ENCODE data around the gene DMC1.
"Not testable (repeated sequence)": the region's sequence is repeated elsewhere in the genome, so short reads cannot be mapped to it uniquely, and the experiment has no call there.

DMC1 gene

DNA sequence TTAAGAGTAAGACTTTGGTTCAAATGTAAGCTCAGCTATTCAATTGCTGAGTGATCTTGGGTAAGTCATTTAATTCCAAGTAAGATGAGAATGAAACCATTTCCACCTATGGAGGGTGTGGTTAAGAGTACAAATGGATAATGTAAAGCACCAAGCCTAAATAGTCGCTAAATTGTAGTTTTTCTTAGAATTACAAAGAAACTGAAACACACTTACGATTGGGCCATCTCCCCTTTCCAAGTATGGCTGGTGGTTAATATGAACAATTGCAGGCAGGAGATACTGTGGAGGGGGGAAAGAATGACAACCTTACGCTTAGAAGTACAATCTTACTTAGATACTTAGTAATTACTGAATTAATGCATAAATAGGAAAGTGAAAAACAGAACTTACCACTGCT, 72.1 kb downstream of the DMC1 start:
- no peak for DNase-seq

DNA sequence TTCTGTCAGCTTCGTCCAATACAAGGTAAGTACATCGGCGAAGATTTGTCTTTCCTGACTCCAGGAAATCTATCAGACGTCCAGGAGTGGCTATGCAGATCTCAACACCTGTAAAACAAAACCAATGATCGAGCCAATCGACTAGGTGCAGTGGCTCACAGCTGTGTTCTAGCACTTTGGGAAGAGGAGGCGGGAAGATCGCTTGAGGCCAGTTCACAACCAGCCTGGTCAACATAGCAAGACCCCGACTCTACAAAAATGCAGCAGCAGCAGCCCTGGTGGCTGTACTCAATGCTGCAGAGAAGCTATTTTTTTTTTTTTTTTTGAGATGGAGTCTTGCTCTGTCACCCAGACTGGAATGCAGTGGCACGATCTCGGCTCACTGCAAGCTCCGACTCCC, 75.0 kb downstream of the DMC1 start:
- DNase-seq = no peak

GRCh38 chr22:38494498-38494897, 75.5 kb downstream of the DMC1 start:
- no peak for DNase-seq

DNA sequence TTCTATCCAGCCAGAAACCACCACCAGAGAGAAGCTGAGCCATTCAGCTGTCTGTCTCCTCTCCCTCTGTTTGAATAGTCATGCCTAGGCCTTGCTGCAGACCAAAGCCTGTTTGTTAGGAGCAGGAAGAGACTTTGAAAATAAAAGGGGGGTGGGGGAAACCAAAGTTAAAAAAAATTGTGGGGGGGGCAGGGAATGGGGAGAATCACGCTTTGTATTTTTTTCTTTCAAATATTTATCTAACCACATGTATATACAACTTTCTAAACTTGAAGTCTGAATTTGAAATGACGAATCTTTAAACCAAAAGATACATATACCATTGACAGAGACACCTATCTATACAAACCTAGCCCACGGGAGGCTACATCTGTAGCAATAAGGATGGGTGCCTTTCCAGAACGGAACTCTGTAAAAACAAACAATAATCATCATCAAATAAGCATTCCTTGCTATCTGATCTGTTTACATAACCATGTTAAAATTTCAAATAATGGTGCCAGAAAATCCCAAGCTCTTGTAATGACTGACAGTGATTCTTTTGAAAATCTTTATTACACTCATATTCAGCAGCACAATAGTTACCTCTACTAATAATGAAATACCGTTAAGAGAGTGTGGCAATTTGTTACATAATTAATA, 78.2 kb downstream of the DMC1 start:
- no peak for DNase-seq

DNA sequence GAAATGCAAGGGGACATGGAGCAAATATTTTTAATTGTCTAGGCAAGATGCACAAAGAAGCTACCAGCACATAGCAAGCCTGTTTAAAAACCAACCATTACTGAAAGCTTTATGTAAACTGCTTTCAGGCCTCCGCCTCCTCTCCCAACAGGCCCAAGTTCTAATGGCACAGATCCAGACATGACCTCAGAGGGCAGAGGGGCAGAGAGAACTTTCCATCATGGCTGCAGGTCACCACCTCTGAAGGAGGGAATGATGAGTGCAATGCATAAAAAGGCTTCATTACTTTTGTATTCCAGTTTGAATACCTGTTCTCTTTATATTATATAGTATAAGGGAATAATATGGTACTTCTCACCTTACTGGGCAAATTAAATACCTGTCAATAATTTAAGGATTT, 79.1 kb downstream of the DMC1 start:
- DNase-seq = no peak

DNA sequence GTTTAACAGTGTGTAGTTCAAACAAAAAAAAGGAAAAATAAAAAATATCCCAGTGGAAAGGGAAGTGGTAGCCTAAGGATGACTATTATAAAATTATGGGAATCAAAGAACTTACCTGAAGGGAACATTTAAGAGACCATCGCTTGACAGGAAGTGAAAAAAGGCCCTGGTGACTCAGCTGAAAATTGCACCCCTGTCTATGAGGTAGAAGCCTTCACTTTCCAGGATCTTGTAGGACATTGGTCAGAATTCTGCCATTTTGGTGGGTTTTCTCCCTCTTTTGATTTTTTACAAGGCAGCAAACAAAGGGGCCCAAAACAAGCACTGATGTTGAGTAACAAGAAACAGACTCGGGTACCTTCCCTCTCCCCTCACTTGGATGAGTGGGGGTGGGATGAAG, 79.5 kb downstream of the DMC1 start:
- no peak for DNase-seq

- no peak for DNase-seq
Observed at GRCh38 chr22:38489561-38490145, 80.3 kb downstream of the DMC1 start.

GRCh38 chr22:38489142-38489541, 80.8 kb downstream of the DMC1 start:
- DNase-seq = no peak

- DNase-seq = no peak
Observed at GRCh38 chr22:38487946-38488345, 82.0 kb downstream of the DMC1 start.

- no peak for DNase-seq
Observed at GRCh38 chr22:38485783-38486182, 84.2 kb downstream of the DMC1 start.

GRCh38 chr22:38484244-38484643, 85.7 kb downstream of the DMC1 start:
- no peak for DNase-seq

DNA sequence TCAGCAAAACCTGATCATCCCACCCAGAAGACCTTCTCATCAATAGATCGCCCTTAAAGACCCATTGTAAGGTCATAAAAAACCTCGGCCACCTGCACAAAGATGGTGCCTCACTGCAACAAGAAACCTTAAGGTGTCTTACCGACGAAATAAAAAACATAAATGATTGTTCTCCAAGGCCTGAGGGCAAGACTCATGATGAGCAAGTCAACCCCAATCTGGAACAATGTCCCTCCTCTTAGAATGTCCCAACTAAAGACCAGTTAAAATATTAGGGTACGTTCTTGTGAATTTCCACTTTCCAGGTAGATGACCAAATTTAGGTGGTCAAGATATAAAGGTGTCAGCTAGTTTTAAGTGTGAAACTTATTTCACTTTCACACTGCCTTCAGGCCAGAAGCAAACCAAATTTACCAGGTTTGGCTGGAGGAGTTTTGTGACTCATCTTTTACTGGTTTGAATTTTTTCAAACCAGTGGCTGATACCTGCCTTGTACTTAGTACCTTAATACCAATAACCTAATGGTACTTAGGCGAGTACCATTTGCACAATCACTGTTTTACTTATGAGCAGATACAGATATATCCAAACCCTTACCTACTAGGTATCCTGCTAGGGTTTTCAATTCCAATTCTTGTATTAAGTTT, 87.2 kb downstream of the DMC1 start:
- no peak for DNase-seq

- no peak for DNase-seq
Observed at GRCh38 chr22:38481871-38482332, 88.1 kb downstream of the DMC1 start.

DNA sequence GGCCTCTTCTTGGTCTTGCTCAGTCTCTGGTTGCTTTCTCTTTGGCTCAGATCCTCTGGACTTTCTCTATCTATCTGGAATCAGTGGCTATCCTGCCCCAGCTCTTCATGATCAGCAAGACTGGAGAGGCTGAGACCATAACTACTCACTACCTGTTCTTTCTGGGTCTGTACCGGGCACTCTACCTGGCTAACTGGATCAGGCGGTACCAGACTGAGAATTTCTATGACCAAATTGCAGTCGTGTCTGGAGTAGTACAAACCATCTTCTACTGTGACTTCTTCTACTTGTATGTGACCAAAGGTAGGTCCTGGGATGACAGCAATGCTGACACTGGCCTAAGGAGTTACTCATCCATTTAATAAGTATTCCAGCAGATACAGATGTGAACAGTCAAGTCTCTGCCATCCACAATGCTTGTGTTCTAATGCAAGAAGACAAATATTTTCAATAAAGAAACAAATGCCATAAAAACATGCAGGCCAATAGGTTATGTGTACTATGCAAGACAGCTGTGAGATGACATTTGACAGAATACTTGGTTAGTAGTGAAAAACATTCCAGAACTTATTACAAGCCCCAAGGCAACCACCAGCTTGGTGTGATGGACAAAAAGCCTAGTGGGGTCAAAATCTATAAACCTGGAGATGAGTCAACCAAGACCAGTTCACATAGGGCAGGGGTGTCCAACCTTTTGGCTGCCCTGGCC, 88.7 kb downstream of the DMC1 start:
- no peak for DNase-seq

DNA sequence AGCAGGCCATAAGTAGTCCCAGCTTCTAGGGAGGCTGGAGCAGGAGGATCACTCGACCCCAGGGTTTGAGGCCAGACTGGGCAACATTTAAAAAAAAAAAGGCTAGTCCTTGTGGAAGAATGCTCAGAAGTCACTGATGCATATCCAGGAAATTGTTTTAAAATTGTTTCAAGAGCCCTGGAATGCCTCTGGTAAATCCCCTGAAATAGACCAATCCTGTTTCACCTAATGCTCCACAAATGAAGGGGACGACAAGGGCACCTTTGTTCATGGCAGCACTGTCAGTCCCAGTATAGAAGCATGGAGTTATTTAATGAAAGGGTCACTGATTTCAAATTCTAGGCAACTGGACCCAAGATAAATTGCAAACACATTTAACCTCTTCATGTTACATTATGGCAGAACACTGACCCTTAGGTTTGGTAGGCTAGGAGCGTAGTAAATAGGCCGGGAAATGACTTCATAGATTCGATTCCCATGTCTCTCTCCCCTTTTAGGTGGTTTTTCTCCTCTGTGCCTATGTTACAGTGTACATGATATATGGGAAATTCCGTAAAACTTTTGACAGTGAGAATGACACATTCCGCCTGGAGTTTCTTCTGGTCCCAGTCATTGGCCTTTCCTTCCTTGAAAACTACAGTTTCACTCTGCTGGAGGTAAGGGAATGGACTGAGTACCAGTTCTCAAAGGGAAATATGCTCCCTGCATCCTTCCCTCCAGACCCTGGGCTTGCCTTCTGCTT, 90.7 kb downstream of the DMC1 start:
- DNase-seq = no peak

- no peak for DNase-seq
Observed at GRCh38 chr22:38477585-38477984, 92.4 kb downstream of the DMC1 start.

DNA sequence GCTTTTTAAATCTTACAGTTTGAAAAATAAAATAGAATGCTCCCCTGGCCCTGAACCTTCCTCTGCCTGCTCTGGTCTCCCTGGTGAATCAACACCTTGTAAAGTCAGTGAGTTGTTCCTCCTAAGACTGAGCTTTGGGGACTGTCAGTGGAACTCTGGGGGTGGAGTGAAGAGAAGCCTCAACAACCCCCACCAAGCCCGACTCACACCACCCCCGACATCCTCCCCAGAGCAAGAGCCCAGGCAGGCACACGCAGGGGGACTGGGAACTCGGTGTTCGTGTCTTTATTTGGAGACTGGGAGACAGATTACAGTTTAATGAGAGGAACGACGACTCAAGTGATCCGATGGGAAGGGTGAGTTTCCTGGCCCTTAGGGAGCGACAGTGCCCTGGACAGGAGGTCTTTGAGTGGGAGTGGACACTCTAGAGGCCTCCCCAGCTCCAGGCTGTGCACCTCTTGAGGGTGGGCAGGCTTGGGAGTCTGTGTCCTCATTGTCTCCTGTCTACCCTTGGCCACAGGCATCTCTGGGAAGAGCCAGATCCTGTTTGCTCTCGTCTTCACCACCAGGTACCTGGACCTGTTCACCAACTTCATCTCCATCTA, 95.9 kb downstream of the DMC1 start:
- no peak for DNase-seq

- no peak for DNase-seq
Observed at GRCh38 chr22:38471237-38471636, 98.7 kb downstream of the DMC1 start.

DNA sequence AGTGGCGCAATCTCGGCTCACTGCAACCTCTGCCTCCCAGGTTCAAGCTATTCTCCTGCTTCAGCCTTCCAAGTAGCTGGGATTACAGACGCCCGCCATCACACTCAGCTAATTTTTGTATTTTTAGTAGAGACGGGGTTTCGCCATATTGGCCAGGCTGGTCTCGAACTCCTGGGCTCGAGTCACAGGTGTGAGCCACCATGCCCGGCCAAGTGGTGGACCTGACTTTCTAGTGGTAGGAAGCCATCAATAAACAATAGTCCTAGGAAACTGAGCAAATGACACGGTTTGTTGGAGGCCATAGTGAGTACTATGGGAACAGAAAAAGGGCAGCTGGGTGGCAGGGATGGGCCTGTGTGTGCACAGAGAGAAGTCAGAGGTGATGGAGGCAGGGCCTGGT, 99.8 kb downstream of the DMC1 start:
- not testable (repeated sequence) for DNase-seq

DNA sequence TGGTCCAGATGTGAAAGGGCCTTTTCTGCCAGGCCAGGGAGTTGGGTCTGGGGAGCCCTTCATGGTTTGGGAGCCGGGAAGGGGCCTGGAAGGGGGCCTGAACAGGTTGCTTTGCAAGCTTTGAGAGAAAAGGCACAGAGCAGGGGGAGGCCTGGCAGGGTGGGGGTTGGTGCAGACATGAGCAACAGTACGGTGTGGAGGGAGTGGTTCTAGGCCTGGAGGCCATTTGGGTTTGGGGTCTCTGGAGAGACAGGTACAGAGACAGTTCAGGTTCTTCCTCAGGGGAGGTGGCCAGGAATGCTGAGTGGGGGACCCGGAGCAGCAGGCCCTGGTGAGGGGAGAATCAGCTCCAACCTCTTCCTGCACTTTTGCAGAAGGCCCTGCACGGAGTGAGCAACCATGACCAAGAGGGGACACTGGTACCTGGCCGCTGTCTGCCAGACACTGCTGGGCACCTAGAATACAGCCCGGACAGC, 100.6 kb downstream of the DMC1 start:
- DNase-seq = no peak

Data from cortex of kidney (tissue), 1 donor.